SK-MEL-5 (cell line): ENCODE data around the gene OR10W1. TPM values are rescaled to one million over a fixed set of nuclear protein-coding genes. Genes with fewer than 3 reads are reported as not detected.
A peak's percentile ranks its signal among the peaks of the same experiment; 100 is the strongest.

Experiments
- DNase-seq: peaks from one replicate; pipeline ENCODE4 v3.0.0-alpha.2; 2016; ENCODE audit warnings: low read depth, low spot score
- in situ Hi-C: cut with HindIII; loops from 2 replicates; pipeline ENCODE4 v1.10.0; 2016; ENCODE audit warnings: low sequenced_read_pairs, high pct_unique_total_duplicates, low pct_unique_long_range_greater_than_20kb
- polyA plus RNA-seq, 2 experiments: library from polyadenylated mRNA; depleted of rRNA; stranded (reverse); fragments of >200 nt; gene quantifications; 2 replicates each; pipeline ENCODE4 v1.2.3, GENCODE V29; 2015
- total RNA-seq: library from RNA; depleted of rRNA; stranded (reverse); fragments of >200 nt; shearing (Covaris generic); gene quantifications from 2 replicates; pipeline ENCODE4 v1.2.3, GENCODE V29; 2014; rRNA removed

Gene OR10W1
- total RNA-seq: not detected in 2 replicates
- polyA plus RNA-seq (2015; cell fraction: cytosol; rRNA removed): not detected in 2 replicates
- polyA plus RNA-seq (2015; cell fraction: nucleus; rRNA removed): not detected in 2 replicates

DNA sequence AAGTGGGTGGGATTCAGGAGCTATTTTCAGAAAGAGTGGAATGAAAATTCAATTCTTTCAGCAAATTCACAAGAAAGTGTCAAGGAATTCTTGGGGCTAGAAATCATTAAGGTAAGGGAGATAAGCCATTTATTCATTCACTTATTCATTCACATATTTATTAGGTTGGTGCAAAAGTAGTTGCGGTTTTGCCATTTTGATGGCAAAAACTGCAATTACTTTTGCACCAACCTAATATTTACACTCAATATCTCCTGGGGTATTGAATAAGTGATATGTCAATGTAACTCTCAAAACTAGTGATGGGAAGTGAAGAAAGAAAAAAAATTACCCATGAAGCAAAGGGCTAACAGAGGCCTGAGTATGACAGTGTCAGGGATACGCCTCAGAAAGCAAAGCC lies at the start of gene OR10W1:
Gene OR10W1, minus strand, starts transcription at position 119 of the 400 bp plus-strand sequence. CDS start 402 bp downstream, outside the sequence.
- DNase-seq: no peak
- in situ Hi-C loops: no loop called here

DNA sequence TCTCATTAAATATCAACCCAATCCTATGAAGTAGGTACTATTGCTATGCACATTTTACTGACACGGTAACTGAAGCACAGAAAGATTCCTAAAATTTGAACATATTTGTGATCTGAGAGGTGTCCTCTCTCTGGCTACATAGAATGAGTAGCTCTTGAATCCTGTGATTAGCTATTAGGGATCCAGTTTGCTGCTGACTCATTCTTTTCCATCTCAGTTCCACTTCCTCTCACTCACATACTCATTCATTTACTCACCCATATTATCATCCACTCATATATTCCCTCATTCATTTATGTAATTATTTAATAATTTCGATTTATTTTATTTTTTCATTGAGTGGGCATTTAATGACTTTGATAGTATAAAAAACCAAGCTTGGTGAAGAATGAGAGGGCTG lies 48.1 kb upstream of the OR10W1 start:
- in situ Hi-C loops: no loop called here
- no peak for DNase-seq

- in situ Hi-C loops: no loop called here
- no peak for DNase-seq
These were observed 33.5 kb upstream of the OR10W1 start for GRCh38 chr11:58301576-58301975.

GRCh38 chr11:58292017-58292416 lies 24.0 kb upstream of the OR10W1 start:
- in situ Hi-C loops: no loop called here
- no peak for DNase-seq

- no peak for DNase-seq
- in situ Hi-C loops: no loop called here
These were observed 21.2 kb upstream of the OR10W1 start for GRCh38 chr11:58289266-58289665.

- in situ Hi-C loops: no loop called here
- peak; percentile 66 for DNase-seq
These were observed 18.2 kb upstream of the OR10W1 start for GRCh38 chr11:58286249-58286648.

DNA sequence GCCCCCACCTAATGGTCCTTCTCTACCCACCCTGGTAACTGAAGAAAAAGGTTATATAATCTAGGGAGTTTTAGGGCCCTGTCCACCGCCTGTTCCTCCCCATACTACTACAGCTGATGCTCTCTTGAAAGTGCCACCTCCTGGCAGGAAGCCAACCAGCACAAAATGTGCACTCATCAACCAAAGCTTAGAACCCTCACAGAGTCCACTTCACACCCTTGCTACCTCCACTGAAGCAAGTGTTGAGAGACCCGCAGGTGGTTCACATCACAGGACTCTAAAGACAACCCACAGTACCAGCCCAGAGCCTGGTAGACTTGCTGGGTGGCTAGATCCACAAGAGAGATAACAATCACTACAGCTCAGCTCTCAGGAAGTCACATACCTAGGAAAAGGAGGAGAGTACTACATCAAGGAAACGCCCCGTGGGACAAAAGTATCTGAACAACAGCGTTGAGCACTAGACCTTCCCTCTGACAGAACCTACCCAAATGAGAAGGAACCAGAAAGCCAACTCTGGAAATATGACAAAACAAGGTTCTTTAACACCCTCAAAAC lies 17.5 kb upstream of the OR10W1 start:
- in situ Hi-C loops: no loop called here
- DNase-seq: no peak

DNA sequence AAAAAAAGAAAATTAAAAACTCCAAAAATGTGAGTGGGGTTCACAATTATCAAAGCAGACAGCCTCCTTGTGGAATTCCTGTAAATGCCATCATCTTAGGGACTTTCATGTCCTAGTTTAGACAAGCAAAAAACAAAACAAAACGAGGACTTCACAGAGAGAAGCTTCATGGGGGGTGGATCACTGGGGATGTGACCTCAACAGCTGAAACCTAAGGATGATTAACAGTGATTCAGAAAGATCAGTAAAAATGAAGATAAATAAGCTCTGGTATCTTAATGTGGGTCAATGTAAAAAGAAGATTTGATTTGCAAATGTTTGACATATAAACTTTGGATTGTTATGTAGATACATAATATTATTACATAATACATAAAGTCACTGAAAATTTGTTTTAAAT lies 8.1 kb upstream of the OR10W1 start:
- in situ Hi-C loops: no loop called here
- no peak for DNase-seq

DNA sequence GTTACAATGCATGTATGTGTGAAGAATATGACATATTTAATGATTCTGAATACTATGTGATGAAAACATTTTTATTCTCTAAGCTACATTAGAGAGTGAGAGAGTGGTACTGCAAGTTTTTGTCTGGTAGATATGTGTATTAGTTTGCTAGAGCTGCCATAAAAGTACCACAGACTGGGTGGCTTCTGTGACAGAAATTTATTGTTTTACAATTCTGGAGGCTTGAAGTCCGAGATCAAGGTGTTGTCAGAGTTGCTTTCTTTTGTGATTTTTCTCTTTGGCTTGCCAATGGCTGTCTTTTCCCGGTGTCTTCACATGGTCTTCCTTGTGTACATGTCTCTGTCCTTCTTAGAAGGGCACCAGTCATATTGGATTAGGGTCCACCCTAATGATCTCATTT lies 6.9 kb upstream of the OR10W1 start:
- no peak for DNase-seq
- in situ Hi-C loops: no loop called here

DNA sequence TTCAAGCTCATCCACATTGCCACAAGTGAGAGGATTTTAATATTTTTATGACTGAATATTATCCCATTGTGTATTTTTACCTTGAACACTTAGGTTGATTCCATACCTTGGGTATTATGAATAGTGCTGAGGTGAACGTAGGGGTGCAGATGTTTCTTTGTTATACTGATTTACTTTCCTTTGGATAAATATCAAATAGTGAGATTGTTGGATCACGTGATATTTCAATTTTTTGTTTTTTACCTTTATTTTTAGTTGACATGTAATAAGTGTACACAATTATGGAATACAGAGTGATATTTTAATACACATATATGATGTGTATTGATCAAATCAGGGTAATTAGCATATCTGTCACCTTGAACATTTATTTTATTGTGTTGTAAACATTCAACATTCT lies 8.1 kb downstream of the OR10W1 start:
- in situ Hi-C loops: no loop called here

GRCh38 chr11:58254936-58255335 lies 13.1 kb downstream of the OR10W1 start:
- DNase-seq: no peak
- in situ Hi-C loops: no loop called here

More for the DNA sequence above, 8.1 kb downstream of the OR10W1 start:
- no peak for DNase-seq

DNA sequence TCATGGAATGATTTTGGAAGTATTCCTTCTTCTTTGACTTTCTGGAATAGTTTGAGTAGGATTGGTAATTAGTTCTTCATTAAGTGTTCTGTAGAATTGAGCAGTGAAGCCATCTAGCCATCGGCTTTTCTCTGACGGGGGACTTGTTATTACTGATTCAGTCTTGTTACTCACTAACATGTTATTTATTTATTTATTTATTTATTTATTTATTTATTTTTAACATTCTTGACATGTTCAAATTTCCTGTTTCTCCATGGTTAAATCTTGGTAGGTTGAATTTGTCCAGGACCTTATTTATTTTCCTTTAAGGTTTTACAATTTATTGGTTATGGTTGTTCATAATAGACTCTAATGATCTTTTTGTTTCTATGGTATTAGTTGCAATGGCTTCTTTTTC lies 24.1 kb downstream of the OR10W1 start:
- in situ Hi-C loops: no loop called here
- DNase-seq: no peak

- DNase-seq: no peak
- in situ Hi-C loops: no loop called here
These were observed 40.0 kb downstream of the OR10W1 start for GRCh38 chr11:58227956-58228615.

GRCh38 chr11:58222721-58223120 lies 45.3 kb downstream of the OR10W1 start:
- in situ Hi-C loops: no loop called here

More at GRCh38 chr11:58222721-58223120, 45.3 kb downstream of the OR10W1 start:
- no peak for DNase-seq

Other genes starting within 250 kb of the OR10W1 start
- gene OR9Q1, start 244.4 kb downstream of the OR10W1 start, total RNA-seq: not detected in 2 replicates
- gene OR6Q1, start 237.3 kb downstream of the OR10W1 start, total RNA-seq: not detected in 2 replicates
- not detected in 2 replicates for gene OR9I1, start 142.7 kb downstream of the OR10W1 start, total RNA-seq
- gene OR9Q2, start 79.2 kb downstream of the OR10W1 start, total RNA-seq: not detected in 2 replicates
- not detected in 2 replicates for gene OR1S2, start 64.1 kb downstream of the OR10W1 start, total RNA-seq
- gene OR1S1, start 55.5 kb downstream of the OR10W1 start, total RNA-seq: not detected in 2 replicates
- gene OR10Q1, start 39.3 kb downstream of the OR10W1 start, total RNA-seq: not detected in 2 replicates
- not detected in 2 replicates for gene OR5B17, start 90.8 kb upstream of the OR10W1 start, total RNA-seq
- not detected in 2 replicates for gene OR5B3, start 138.6 kb upstream of the OR10W1 start, total RNA-seq
- gene OR5B2, start 159.9 kb upstream of the OR10W1 start, total RNA-seq: not detected in 2 replicates
- not detected in 2 replicates for gene OR5B12, start 174.0 kb upstream of the OR10W1 start, total RNA-seq
- gene OR5B21, start 239.8 kb upstream of the OR10W1 start, total RNA-seq: not detected in 2 replicates